AG04450 (cell line): Measurements from ENCODE around the gene PKD1L1. TPM values are rescaled to one million over a fixed set of nuclear protein-coding genes. Genes with fewer than 3 reads are reported as not detected.

Source experiments
- CTCF ChIA-PET: fragments of 300-600, 350-600 bp; formaldehyde crosslinking; extraction: SDS; loops from one replicate; lab custom pipeline; 2022; ENCODE audit warnings: antibody characterized with exemption, inconsistent platforms; lab: Charles Lee
- POLR2A ChIA-PET: fragments of 350-600 bp; formaldehyde crosslinking; extraction: SDS; loops from one replicate; lab custom pipeline; 2021; ENCODE audit warnings: antibody characterized with exemption, inconsistent platforms; lab: Yijun Ruan, JAX
- DNase-seq: peaks from one replicate; pipeline ENCODE4 v3.0.0-alpha.2; 2011; ENCODE audit warnings: low read depth, low spot score
- H3K27ac ChIP-seq: one replicate; pipeline ENCODE4 v1.5.1; 2012; ENCODE audit warnings: low read depth, low read length, control low read depth
- H3K27me3 ChIP-seq: one replicate; pipeline ENCODE4 v1.6.0; 2012; ENCODE audit warnings: low read length; ENCODE audit not compliant: control insufficient read depth, insufficient read depth
- H3K4me3 ChIP-seq: 2 replicates; pipeline ENCODE4 v1.5.1; 2011; ENCODE audit warnings: mild to moderate bottlenecking, low read depth, low read length, control low read depth
- H3K9me3 ChIP-seq: 2 replicates; pipeline ENCODE4 v1.5.1; 2012; ENCODE audit warnings: low read length; ENCODE audit not compliant: control insufficient read depth, insufficient read depth
- polyA plus RNA-seq: library from polyadenylated mRNA; depleted of rRNA; stranded (reverse); fragments of >200 nt; gene quantifications from 2 replicates; pipeline ENCODE4 v1.2.3, GENCODE V29; 2011
- TF ChIP-seq, protein P1 (sequence below): IDR thresholded peaks from 2 replicates; pipeline ENCODE4 v1.5.1; 2011; ENCODE audit warnings: low read depth, low read length, control low read depth, inconsistent platforms

The PKD1L1 gene
- polyA plus RNA-seq, 1 experiment, result 0.01 TPM

DNA sequence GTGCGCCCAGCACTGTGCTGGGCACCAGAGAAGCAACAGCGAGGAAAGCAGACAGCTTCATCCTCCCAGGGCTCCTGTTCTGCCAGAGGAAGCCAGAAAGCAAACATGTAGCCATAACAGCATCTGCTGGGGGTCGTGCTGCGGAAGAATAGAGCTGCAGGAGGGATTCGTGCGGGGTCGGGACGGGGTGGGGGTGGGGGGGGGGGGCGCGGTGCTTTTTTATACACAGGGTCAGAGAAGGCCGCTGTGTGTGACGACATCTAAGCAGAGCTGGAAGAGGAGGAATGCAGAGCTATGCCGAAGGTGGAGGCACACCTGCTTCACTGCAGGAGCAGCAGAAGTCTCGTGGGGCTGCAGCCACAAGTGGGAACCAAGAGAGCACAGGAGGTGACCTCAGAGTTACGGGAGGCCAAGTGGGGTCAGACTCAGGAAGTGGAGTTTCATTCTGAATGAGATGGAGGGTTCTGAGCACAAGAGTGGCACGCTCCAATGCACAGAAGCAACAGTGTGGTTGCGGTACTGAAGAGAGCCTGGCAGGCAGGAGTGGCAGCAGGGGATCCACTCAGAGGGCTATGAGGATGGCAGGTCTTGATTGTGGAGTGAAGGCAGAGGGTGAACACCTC lies 11.1 kb downstream of the PKD1L1 start:
- Histone ChIP-seq H3K9me3 (no peaks in the 10 kb centered on the region), H3K27me3 (no peaks in the 10 kb centered on the region), H3K27ac (no peak overlapping the region), H3K4me3 (no peak overlapping the region)
- CTCF ChIA-PET, result interaction anchor here (0.6 to 2.4 kb wide), 4 partner anchors 8 to 671 kb away, joined by 3 to 15 read pairs (median 4); no protein-coding TSS in a partner anchor
- DNase-seq, result no peak
- POLR2A ChIA-PET, result no interaction called here
- TF ChIP-seq, protein P1, sequence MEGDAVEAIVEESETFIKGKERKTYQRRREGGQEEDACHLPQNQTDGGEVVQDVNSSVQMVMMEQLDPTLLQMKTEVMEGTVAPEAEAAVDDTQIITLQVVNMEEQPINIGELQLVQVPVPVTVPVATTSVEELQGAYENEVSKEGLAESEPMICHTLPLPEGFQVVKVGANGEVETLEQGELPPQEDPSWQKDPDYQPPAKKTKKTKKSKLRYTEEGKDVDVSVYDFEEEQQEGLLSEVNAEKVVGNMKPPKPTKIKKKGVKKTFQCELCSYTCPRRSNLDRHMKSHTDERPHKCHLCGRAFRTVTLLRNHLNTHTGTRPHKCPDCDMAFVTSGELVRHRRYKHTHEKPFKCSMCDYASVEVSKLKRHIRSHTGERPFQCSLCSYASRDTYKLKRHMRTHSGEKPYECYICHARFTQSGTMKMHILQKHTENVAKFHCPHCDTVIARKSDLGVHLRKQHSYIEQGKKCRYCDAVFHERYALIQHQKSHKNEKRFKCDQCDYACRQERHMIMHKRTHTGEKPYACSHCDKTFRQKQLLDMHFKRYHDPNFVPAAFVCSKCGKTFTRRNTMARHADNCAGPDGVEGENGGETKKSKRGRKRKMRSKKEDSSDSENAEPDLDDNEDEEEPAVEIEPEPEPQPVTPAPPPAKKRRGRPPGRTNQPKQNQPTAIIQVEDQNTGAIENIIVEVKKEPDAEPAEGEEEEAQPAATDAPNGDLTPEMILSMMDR, result no peak

DNA sequence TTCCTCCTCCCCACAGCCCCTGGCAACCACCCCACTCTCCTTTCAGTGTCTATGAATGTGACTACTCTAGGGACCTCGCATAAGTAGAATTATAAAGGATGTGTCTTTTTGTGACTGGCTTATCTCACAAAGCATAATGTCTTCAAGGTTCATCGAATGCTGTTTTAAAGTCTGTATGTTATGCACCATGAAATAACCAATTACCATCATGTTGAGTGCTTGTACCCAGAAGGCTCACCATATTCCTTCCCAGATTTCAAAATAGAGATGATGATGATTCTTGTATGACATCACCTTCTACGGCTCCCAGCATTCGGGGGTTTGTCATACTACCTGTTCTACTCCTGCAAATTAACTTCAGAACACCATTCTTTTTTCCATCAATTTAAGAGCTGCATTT lies 11.9 kb downstream of the PKD1L1 start:
- Histone ChIP-seq H3K27me3 (no peaks in the 10 kb centered on the region), H3K4me3 (no peak overlapping the region), H3K27ac (no peak overlapping the region), H3K9me3 (no peaks in the 10 kb centered on the region)
- CTCF ChIA-PET, result interaction anchor here (1.0 to 2.4 kb wide), 2 partner anchors 9 to 670 kb away, joined by 6 to 15 read pairs; no protein-coding TSS in a partner anchor
- no peak for DNase-seq
- POLR2A ChIA-PET, result no interaction called here
- TF ChIP-seq, protein P1, result no peak

DNA sequence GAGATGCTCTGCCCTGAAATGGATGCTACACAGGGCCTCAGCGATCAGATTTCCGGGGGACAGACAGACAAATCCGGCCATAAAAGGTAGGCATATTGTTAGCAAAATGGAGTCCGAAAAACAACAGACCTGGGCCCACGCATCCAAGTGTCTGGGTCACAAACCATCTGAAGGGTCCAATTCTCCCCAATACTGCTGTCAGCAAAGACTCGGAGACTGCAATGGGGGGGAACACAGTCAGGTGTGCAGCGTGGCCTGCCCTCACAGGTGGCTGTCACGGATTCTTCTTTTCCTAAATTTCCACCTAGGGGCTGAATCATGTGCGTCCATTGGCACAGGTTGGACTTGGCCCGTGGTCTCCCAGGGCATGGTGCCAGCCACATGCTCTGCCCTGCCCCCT lies 12.9 kb downstream of the PKD1L1 start:
- Histone ChIP-seq H3K27me3 (no peaks in the 10 kb centered on the region), H3K9me3 (no peaks in the 10 kb centered on the region), H3K4me3 (no peak overlapping the region), H3K27ac (no peak overlapping the region)
- POLR2A ChIA-PET, result no interaction called here
- DNase-seq, result no peak
- CTCF ChIA-PET, result interaction anchor here (2.4 kb wide), 1 partner anchor 10 kb away, joined by 15 read pairs; no protein-coding TSS in a partner anchor
- TF ChIP-seq, protein P1, result no peak

DNA sequence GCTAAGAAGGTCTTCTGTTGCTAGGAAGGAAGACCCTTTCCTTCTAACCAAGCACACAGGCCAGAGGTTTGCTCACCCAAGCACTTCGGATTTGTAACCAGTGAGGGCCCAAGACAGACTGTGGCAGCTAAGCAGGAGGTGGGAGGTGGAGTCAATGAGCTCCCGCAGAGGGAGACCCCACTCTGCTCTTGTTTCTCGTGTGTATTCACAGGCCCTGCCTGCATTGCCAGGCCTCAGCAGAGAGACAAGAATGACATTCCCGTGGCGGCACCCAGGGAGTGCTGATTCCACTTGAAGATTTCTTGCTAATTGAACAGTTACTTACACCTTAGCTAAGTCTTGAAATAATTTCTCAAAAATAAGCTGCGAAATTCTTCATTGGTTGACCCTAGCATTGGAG lies 13.4 kb downstream of the PKD1L1 start:
- no peaks in the 10 kb centered on the region for H3K27me3 ChIP-seq
- TF ChIP-seq, protein P1, result no peak
- no peak for DNase-seq
- POLR2A ChIA-PET, result no interaction called here
- no peak overlapping the region for H3K4me3 ChIP-seq
- no peak overlapping the region for H3K27ac ChIP-seq
- CTCF ChIA-PET, result interaction anchor here (2.4 kb wide), 1 partner anchor 11 kb away, joined by 15 read pairs; no protein-coding TSS in a partner anchor
- no peaks in the 10 kb centered on the region for H3K9me3 ChIP-seq

DNA sequence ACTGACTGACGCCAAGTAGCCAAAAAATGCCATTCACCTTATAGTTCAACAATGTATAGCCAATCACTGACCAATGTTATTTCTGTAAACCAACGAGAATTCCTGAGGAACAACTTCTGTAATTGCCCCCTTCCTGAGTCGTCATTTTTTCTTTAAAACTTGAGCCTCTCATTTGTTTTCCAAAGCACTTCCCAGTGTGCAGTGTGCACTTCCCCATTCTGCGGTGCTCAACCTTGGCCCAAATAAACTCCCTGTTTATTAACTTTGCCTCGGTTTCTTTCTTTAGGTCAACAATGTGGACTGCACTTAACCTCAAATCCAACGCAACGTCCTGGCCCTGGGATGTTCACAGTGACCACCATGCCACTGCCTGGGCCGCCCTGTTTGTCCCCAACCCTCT lies 15.1 kb downstream of the PKD1L1 start:
- POLR2A ChIA-PET, result no interaction called here
- Histone ChIP-seq H3K9me3 (no peaks in the 10 kb centered on the region; the same call in 1 of the 2 replicates), H3K27me3 (no peaks in the 10 kb centered on the region), H3K27ac (no peak overlapping the region), H3K4me3 (no peak overlapping the region)
- TF ChIP-seq, protein P1, result no peak
- CTCF ChIA-PET, result no interaction called here
- DNase-seq, result no peak
